Mammary epithelial cell (primary cell): Measurements from ENCODE around the gene NEDD4.

Source experiments
- CTCF ChIP-seq, 2 donors: IDR thresholded peaks in 1 of 2; conservative IDR thresholded peaks in 1 of 2; 2 replicates each; pipeline ENCODE4 v1.5.1; 2011 to 2012; ENCODE audit warnings: inconsistent platforms in 2 of 2, low read length in 2 of 2, mild to moderate bottlenecking in 2 of 2, control low read depth in 1 of 2, low read depth in 1 of 2; ENCODE audit not compliant: insufficient read depth in 1 of 2; ENCODE audit errors: extremely low read depth in 1 of 2
- EZH2 ChIP-seq: IDR thresholded peaks from 2 replicates; pipeline ENCODE4 v1.6.1; 2012; ENCODE audit warnings: low read length, inconsistent platforms, borderline replicate concordance

- TF ChIP-seq CTCF (conservative IDR thresholded peaks at IDR 0.05 in 1 of 2, IDR thresholded peaks at IDR 0.05 in 1 of 2; ENCODE audit: extremely low read depth in 1 of 2, insufficient read depth in 1 of 2, low read depth in 1 of 2, low read length in 2 of 2) (no peak), EZH2 (no peak)
These were observed 136.8 kb downstream of the NEDD4 start for GRCh38 chr15:55856506-55857164.
